ENCODE results near the gene ROR1. TPM values are rescaled to one million over a fixed set of nuclear protein-coding genes. Genes with fewer than 3 reads are reported as not detected.

Gene ROR1
- total RNA-seq, 1 experiment from 2014 or later = 2.7 TPM

- ChIA-PET CTCF (interaction anchor here (1.0 kb wide), 1 partner anchor 96 kb away, joined by 3 read pairs; no protein-coding TSS in a partner anchor), POLR2A (no interaction called here), RAD21 (ENCODE audit: low non-redundant PET in 1 of 2, low total read pairs in 2 of 2, uncharacterized antibody in 2 of 2, unreplicated experiment in 2 of 2) (no interaction called here)
- no peak for DNase-seq (ENCODE audit: low read depth, low spot score)
- no peak overlapping the region for H3K27ac ChIP-seq (ENCODE audit: low read depth, low read length)
- no peak for ATAC-seq
- H3K9me2 ChIP-seq (ENCODE audit: insufficient read depth) = no peaks in the 10 kb centered on the region
- no peak overlapping the region for H3K4me2 ChIP-seq (ENCODE audit: low read length)
- H3K27me3 ChIP-seq (ENCODE audit: insufficient read depth, low read length) = no peaks in the 10 kb centered on the region
- no peaks in the 10 kb centered on the region for H3K4me1 ChIP-seq (ENCODE audit: control insufficient read depth in 1 of 2, insufficient read depth in 2 of 2, low read length in 2 of 2)
- TF ChIP-seq SP1 (IDR thresholded peaks at IDR 0.05; ENCODE audit: low read depth) (no peak), ELF1 (IDR thresholded peaks at IDR 0.05; ENCODE audit: borderline replicate concordance, low read depth) (no peak), EZH2 (IDR thresholded peaks at IDR 0.05) (no peak), YY1 (IDR thresholded peaks at IDR 0.05; ENCODE audit: extremely low read depth, insufficient replicate concordance, low read depth, low read length) (no peak), EZH2phosphoT487 (IDR thresholded peaks at IDR 0.05; ENCODE audit: borderline replicate concordance) (no peak), CEBPB (IDR thresholded peaks at IDR 0.05; ENCODE audit: low read depth) (no peak), ZFX (IDR thresholded peaks at IDR 0.05) (no peak), FOSL1 (IDR thresholded peaks at IDR 0.05; ENCODE audit: low read depth) (no peak), JUND (IDR thresholded peaks at IDR 0.05) (no peak), POLR2AphosphoS5 (IDR thresholded peaks at IDR 0.05; ENCODE audit: low read depth, low read length) (no peak), MAX (IDR thresholded peaks at IDR 0.05) (no peak), ATF3 (IDR thresholded peaks at IDR 0.05) (no peak), CBX3 (IDR thresholded peaks at IDR 0.05; ENCODE audit: low read depth) (no peak), EGR1 (IDR thresholded peaks at IDR 0.05; ENCODE audit: low read depth) (no peak), ZNF274 (IDR thresholded peaks at IDR 0.05; ENCODE audit: low read depth, low read length) (no peak), SRF (IDR thresholded peaks at IDR 0.05; ENCODE audit: low read depth) (no peak), POLR2A (IDR thresholded peaks at IDR 0.05; ENCODE audit: borderline replicate concordance, extremely low read depth, insufficient read depth, insufficient read length) (no peak), RAD21 (IDR thresholded peaks at IDR 0.05; ENCODE audit: low read depth) (no peak)
- TF ChIP-seq, protein P1, sequence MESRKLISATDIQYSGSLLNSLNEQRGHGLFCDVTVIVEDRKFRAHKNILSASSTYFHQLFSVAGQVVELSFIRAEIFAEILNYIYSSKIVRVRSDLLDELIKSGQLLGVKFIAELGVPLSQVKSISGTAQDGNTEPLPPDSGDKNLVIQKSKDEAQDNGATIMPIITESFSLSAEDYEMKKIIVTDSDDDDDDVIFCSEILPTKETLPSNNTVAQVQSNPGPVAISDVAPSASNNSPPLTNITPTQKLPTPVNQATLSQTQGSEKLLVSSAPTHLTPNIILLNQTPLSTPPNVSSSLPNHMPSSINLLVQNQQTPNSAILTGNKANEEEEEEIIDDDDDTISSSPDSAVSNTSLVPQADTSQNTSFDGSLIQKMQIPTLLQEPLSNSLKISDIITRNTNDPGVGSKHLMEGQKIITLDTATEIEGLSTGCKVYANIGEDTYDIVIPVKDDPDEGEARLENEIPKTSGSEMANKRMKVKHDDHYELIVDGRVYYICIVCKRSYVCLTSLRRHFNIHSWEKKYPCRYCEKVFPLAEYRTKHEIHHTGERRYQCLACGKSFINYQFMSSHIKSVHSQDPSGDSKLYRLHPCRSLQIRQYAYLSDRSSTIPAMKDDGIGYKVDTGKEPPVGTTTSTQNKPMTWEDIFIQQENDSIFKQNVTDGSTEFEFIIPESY (IDR thresholded peaks at IDR 0.05; ENCODE audit: extremely low read depth, insufficient replicate concordance, low read length) = no peak
- TF ChIP-seq, protein P2, sequence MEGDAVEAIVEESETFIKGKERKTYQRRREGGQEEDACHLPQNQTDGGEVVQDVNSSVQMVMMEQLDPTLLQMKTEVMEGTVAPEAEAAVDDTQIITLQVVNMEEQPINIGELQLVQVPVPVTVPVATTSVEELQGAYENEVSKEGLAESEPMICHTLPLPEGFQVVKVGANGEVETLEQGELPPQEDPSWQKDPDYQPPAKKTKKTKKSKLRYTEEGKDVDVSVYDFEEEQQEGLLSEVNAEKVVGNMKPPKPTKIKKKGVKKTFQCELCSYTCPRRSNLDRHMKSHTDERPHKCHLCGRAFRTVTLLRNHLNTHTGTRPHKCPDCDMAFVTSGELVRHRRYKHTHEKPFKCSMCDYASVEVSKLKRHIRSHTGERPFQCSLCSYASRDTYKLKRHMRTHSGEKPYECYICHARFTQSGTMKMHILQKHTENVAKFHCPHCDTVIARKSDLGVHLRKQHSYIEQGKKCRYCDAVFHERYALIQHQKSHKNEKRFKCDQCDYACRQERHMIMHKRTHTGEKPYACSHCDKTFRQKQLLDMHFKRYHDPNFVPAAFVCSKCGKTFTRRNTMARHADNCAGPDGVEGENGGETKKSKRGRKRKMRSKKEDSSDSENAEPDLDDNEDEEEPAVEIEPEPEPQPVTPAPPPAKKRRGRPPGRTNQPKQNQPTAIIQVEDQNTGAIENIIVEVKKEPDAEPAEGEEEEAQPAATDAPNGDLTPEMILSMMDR (IDR thresholded peaks at IDR 0.05 in 2 of 3, conservative IDR thresholded peaks at IDR 0.05 in 1 of 3; ENCODE audit: borderline replicate concordance in 1 of 3, insufficient read depth in 1 of 3, low read depth in 2 of 3, low read length in 2 of 3) = no peak
- H3K9ac ChIP-seq (ENCODE audit: low read length) = no peak overlapping the region
- BruUV-seq (replicated peaks) = no TSS peak
- H3K79me2 ChIP-seq (ENCODE audit: insufficient read depth, low read length) = no peaks in the 10 kb centered on the region
- no peaks in the 10 kb centered on the region for H4K20me1 ChIP-seq (ENCODE audit: insufficient read depth)
- no peak overlapping the region for H2AFZ ChIP-seq (ENCODE audit: low read depth, low read length, poor library complexity, severe bottlenecking)
- H3K9me3 ChIP-seq (ENCODE audit: control insufficient read depth in 1 of 2, insufficient read depth in 1 of 2, low read depth in 1 of 2, low read length in 2 of 2) = no peaks in the 10 kb centered on the region
- H3K36me3 ChIP-seq (ENCODE audit: control insufficient read depth in 1 of 2, insufficient read depth in 2 of 2, low read length in 2 of 2) = no peaks in the 10 kb centered on the region
- H3K4me3 ChIP-seq (replicated peaks in 1 of 2; ENCODE audit: low read depth in 1 of 2, low read length in 2 of 2) = no peak overlapping the region
- intact Hi-C loops (cut with micrococcal nuclease) = no loop called here
These were observed 376.4 kb downstream of the ROR1 start for GRCh38 chr1:64150266-64150665.

All from HCT116 (cell line).